GM12865 (cell line): Measurements from ENCODE around the gene GPR161.
"Not testable (repeated sequence)": the region's sequence is repeated elsewhere in the genome, so short reads cannot be mapped to it uniquely, and the experiment has no call there.

Experiments
- DNase-seq: peaks from one replicate; pipeline ENCODE4 v3.0.0; 2010; ENCODE audit warnings: low read depth
- H3K4me3 ChIP-seq: 2 replicates; pipeline ENCODE4 v1.5.1; 2011; ENCODE audit warnings: mild to moderate bottlenecking, low read depth, low read length, control low read depth
- TF ChIP-seq, protein P1 (sequence below): IDR thresholded peaks from 2 replicates; pipeline ENCODE4 v1.5.1; 2011; ENCODE audit warnings: low read length, control low read depth, low read depth, inconsistent platforms; ENCODE audit not compliant: insufficient read depth; ENCODE audit errors: missing control alignments

GPR161 gene

DNA sequence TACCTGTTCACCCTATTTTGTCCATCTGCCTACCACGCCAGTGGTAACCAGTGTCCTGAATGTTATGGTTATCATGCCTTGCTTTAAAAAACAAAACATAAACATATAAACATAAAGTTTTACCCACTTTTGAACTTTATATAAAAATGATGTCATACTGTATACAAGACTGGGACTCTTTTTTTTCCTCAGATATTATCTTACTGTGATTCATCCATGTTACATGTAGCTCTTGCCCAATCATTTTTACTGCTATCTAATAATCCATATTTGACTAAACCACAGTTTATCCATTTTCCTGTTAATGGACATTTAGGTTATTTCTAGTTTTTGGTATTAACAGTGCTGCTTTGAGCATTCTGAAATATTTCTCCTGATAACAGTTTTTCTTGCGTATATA, 78.8 kb downstream of the GPR161 start:
- TF ChIP-seq, protein P1, sequence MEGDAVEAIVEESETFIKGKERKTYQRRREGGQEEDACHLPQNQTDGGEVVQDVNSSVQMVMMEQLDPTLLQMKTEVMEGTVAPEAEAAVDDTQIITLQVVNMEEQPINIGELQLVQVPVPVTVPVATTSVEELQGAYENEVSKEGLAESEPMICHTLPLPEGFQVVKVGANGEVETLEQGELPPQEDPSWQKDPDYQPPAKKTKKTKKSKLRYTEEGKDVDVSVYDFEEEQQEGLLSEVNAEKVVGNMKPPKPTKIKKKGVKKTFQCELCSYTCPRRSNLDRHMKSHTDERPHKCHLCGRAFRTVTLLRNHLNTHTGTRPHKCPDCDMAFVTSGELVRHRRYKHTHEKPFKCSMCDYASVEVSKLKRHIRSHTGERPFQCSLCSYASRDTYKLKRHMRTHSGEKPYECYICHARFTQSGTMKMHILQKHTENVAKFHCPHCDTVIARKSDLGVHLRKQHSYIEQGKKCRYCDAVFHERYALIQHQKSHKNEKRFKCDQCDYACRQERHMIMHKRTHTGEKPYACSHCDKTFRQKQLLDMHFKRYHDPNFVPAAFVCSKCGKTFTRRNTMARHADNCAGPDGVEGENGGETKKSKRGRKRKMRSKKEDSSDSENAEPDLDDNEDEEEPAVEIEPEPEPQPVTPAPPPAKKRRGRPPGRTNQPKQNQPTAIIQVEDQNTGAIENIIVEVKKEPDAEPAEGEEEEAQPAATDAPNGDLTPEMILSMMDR, result no peak
- H3K4me3 ChIP-seq, result no peak overlapping the region
- DNase-seq, result no peak

DNA sequence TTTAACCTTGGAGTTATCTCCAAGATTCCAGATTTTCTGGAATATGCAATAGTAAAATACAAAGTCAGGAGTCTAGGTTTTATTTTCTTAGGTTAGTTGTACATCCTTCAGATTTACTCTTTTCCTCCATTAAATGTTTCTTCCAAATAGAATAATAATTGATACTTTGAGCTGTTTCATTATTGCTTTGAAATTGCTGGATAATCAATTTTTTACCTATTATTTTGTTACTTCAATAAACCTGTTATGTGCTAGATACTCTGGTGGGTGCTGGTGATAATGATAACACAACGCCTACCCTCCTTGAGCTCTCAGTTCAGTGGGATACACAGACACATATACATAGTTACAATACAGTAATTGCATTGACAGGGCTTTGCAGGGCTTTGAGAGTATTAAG, 79.4 kb downstream of the GPR161 start:
- no peak for DNase-seq
- H3K4me3 ChIP-seq, result no peak overlapping the region
- TF ChIP-seq, protein P1, result no peak

DNA sequence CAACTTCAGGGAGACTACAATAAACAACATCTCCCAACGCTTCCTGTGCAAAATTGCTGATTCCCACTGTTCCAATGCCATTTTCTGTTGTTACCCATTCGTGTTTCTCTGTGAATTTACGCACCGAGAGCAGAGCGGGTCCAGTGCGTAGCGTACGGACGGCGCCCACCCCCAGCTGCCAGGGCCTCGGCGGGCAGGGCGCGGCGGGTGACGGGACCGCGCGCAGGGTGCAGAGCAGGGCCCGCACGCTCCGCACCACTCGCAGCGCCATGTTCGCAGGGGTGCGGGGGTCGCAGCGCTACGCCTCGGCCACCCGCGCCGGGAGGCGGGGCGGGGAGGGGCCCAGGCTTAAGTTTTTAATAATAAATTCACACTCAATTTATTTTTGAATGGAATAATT, 80.6 kb downstream of the GPR161 start:
- not testable (repeated sequence) for H3K4me3 ChIP-seq, DNase-seq

DNA sequence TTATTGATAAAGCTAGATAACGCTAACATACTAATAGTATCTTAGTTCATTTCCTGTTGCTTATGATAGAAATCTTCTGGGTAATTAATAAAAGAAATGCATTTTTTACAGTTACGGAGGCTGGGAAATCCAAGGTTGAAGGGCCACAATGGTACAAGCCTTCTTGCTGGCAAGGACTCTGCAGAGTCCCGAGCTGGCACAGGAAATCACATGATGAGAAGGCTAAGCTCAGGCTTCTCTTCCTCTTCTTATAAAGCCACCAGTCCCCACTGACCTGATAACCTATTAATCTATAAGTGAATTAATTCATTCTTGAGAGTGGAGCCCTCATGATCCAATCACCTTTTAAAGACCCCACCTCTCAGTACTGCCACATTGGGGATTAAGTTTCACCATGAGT, 82.6 kb downstream of the GPR161 start:
- TF ChIP-seq, protein P1, result no peak
- DNase-seq, result no peak
- no peak overlapping the region for H3K4me3 ChIP-seq

DNA sequence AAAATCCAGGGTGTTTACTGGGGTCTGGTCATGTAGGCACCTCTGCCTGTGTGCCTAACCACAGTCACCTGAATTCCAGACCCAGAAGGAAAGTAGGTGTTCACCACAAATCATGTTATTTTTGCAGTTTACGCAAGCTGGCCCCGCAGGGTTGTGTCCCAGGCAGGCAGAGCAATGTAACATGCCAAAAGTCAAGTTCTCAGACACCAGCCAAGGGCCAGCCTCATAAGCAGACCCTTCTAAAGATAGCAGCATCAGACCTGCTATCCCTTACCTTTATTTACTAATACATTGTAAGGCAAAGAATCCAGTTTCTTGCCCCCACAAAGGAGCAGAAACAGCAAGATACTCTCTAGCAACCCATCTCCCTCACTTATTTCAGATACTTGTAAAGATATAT, 83.0 kb downstream of the GPR161 start:
- no peak for DNase-seq
- H3K4me3 ChIP-seq, result no peak overlapping the region
- TF ChIP-seq, protein P1, result no peak

DNA sequence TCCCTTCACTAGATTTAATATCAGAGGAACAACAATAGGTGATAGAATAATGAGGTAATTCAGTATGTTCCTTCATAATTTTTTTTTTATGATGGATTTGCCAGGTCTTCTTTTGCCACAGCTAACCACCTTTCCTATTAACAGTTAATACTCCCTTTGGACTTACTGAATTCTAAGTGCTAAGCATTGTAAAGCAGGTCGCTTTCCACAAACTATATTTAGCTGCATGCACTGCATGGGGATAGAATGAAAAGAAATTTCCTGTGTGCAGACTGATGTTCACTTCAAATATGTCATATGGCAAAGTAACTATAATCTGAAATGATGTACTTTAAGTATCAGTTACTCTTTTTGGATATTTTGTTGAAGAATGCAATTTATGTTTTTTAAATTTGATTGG, 85.8 kb downstream of the GPR161 start:
- TF ChIP-seq, protein P1, result no peak
- H3K4me3 ChIP-seq, result no peak overlapping the region
- DNase-seq, result no peak

DNA sequence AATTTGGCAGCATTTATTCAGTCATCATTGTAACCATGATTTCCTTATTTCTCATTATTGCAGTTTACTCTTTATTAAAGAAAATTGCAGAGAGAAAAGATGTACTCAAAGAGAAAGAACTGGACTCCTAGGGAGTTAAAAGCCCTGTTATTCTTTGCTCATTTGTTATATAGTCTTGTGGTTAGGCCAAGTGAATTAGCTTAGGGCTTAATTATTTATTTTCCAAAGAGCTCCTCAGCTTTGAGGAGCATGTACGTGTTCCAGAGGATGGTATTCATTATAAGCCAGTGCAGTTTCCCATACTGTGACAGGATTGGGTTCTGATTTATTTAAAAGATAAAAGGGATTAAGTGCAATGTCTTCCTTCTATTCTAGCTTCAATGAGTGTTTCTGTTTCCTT, 86.4 kb downstream of the GPR161 start:
- TF ChIP-seq, protein P1, result no peak
- no peak for DNase-seq
- no peak overlapping the region for H3K4me3 ChIP-seq

DNA sequence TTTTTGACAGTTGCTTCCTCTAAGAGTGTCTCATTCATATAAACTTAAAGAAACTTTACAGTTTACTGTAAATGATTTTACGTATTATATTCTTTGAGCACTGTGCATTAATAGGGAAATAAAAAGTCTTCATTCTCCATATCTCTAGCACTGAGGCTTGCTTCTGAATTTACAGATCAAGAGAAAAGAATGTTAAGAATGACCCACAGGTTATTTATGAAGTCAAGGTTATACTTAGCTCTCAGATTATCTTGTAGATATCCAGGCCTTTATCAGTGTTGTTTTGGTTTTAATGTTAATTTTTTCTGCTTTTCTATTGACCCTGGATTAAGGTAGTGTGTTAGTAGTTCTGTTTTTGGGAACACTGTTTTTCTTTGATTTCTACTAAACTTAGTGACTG, 91.4 kb downstream of the GPR161 start:
- TF ChIP-seq, protein P1, result no peak
- no peak for DNase-seq
- no peak overlapping the region for H3K4me3 ChIP-seq
